K562 (cell line): ENCODE results near the gene TYR. TPM values are rescaled to one million over a fixed set of nuclear protein-coding genes. Genes with fewer than 3 reads are reported as not detected.
A peak's percentile ranks its signal among the peaks of the same experiment; 100 is the strongest.
"Not testable (repeated sequence)": the region's sequence is repeated elsewhere in the genome, so short reads cannot be mapped to it uniquely, and the experiment has no call there.

Experiments
- ATAC-seq: fragments of 200-7000 bp; cut with Tn5 transposase; 3 replicates; pipeline ENCODE4 v1.9.1; 2020; ENCODE audit warnings: moderate library complexity
- BruUV-seq: library from RNA; stranded (reverse); fragments of 400-500 nt; replicated peaks from 2 replicates; lab custom pipeline; 2021; lab: Mats Ljungman, UMichigan
- CTCF ChIA-PET: fragments of 300-600 bp; formaldehyde crosslinking; extraction: SDS; loops from one replicate; lab custom pipeline; 2021; ENCODE audit warnings: low intra/inter-chr PET ratio; lab: Yijun Ruan, JAX
- POLR2A ChIA-PET: fragments of 300-600, 350-650 bp; sonication (Branson Sonifier 250); formaldehyde crosslinking; extraction: SDS; loops from one replicate; lab custom pipeline; 2021; ENCODE audit warnings: antibody characterized with exemption, inconsistent platforms; lab: Yijun Ruan, JAX
- DNase-seq, 4 experiments: peaks; one replicate each; pipeline versions ENCODE4 v3.0.0 to v3.0.0-alpha.2; 2011 to 2018; ENCODE audit warnings: low spot score in 3 of 4, mixed read lengths in 3 of 4; ENCODE audit errors: extremely low read depth in 1 of 4
- FAIRE-seq: peaks from 2 replicates; lab custom pipeline; 2011; peaks lifted over from hg19 to GRCh38; lab: Jason Lieb, UNC
- H2AFZ ChIP-seq: 2 replicates; pipeline ENCODE4 v1.6.0; 2011; ENCODE audit warnings: low read depth, low read length, control low read depth, inconsistent platforms
- H3K27ac ChIP-seq: fragments of 200-600 bp; 3 replicates; pipeline ENCODE4 v1.8.0; 2011; ENCODE audit warnings: low read depth, mild to moderate bottlenecking, control low read depth, inconsistent platforms, low read length, moderate library complexity, mixed read lengths; ENCODE audit errors: extremely low read depth
- H3K27me3 ChIP-seq, 2 experiments: fragments of 300-600 bp in 1 of 2; 2 replicates in 1 of 2; 3 replicates in 1 of 2; pipeline versions ENCODE4 v1.6.0 to v1.8.0; 2011; ENCODE audit warnings: inconsistent platforms in 2 of 2, low read length in 2 of 2, mild to moderate bottlenecking in 1 of 2, mixed read lengths in 1 of 2, moderate library complexity in 1 of 2; ENCODE audit not compliant: control insufficient read depth in 2 of 2, insufficient read depth in 2 of 2
- H3K36me3 ChIP-seq: fragments of 300-600 bp; 3 replicates; pipeline ENCODE4 v1.8.0; 2011; ENCODE audit warnings: mild to moderate bottlenecking, low read length, inconsistent platforms; ENCODE audit not compliant: control insufficient read depth, insufficient read depth
- H3K4me1 ChIP-seq, 2 experiments: fragments of 200-600 bp in 1 of 2; replicated peaks in 1 of 2; 2 replicates in 1 of 2; 3 replicates in 1 of 2; pipeline versions ENCODE4 v1.5.1 to v1.8.0; 2011; ENCODE audit warnings: inconsistent platforms in 2 of 2, low read length in 2 of 2, mild to moderate bottlenecking in 1 of 2, mixed read lengths in 1 of 2, moderate library complexity in 1 of 2; ENCODE audit not compliant: control insufficient read depth in 2 of 2, insufficient read depth in 2 of 2
- H3K4me2 ChIP-seq: 2 replicates; pipeline ENCODE4 v1.6.1; 2011; ENCODE audit warnings: low read length, control low read depth, inconsistent platforms, mixed read lengths; ENCODE audit not compliant: insufficient read depth
- H3K4me3 ChIP-seq: fragments of 200-600 bp; sonication (generic), shearing (Covaris generic); 2 replicates; pipeline ENCODE4 v1.5.1; 2016; ENCODE audit warnings: control low read depth, inconsistent platforms
- H3K79me2 ChIP-seq: fragments of 200-600 bp; 3 replicates; pipeline ENCODE4 v1.8.0; 2011; ENCODE audit warnings: low read length, inconsistent platforms; ENCODE audit not compliant: control insufficient read depth, insufficient read depth
- H3K9ac ChIP-seq, 2 experiments: 2 replicates each; pipeline versions ENCODE4 v1.6.0 to v1.6.1; 2011; ENCODE audit warnings: low read depth in 2 of 2, low read length in 2 of 2, control low read depth in 1 of 2, inconsistent platforms in 1 of 2, mild to moderate bottlenecking in 1 of 2, mixed read lengths in 1 of 2; ENCODE audit not compliant: insufficient read depth in 1 of 2
- H3K9me1 ChIP-seq: one replicate; pipeline ENCODE4 v1.6.0; 2011; ENCODE audit warnings: inconsistent platforms, mild to moderate bottlenecking, low read length, moderate library complexity; ENCODE audit not compliant: control insufficient read depth, insufficient read depth
- H3K9me3 ChIP-seq: replicated peaks from 2 replicates; pipeline ENCODE4 v1.5.1; 2011; ENCODE audit warnings: low read depth, low read length, inconsistent platforms; ENCODE audit not compliant: control insufficient read depth, insufficient read depth
- H4K20me1 ChIP-seq: replicated peaks from 2 replicates; pipeline ENCODE4 v1.6.1; 2011; ENCODE audit warnings: low read length, inconsistent platforms, mixed read lengths; ENCODE audit not compliant: control insufficient read depth, insufficient read depth
- WGBS: fragments of 100-300 bp; shearing (Covaris generic); methylation state at CpG from one replicate; pipeline ENCODE4 v1.1.6; 2016; ENCODE audit warnings: low coverage, mixed read lengths; ENCODE audit not compliant: insufficient coverage; ENCODE audit errors: missing lambda C conversion rate; 5-methylcytosine and 5-hydroxymethylcytosine counted together
- in situ Hi-C: fragments of 300-500 bp; cut with MboI; formaldehyde crosslinking; loops from 4 replicates; pipeline ENCODE4 v1.15.0; 2018; ENCODE audit warnings: inconsistent platforms, mixed read lengths
- intact Hi-C: fragments of 100-400 bp; cut with micrococcal nuclease; formaldehyde crosslinking; loops from 2 replicates; pipeline ENCODE4 v1.14.2; 2022
- polyA plus RNA-seq, 8 experiments: library from polyadenylated mRNA; depleted of rRNA in 4 of 8; stranded (reverse) in 5 of 8; unstranded in 3 of 8; fragments of >200 nt; fragmentation: Nextera tagmentation in 2 of 8; fragmentation: Illumina TruSeq in 1 of 8; extraction: Ambion mirVana in 2 of 8; extraction: Trizol in 1 of 8; gene quantifications; 2 replicates each; pipeline versions ENCODE4 v1.2.1 to v1.2.3, GENCODE V29; 2011 to 2014; ENCODE audit warnings: inconsistent platforms in 1 of 8, missing spikeins in 1 of 8
- total RNA-seq, 7 experiments: library from RNA; depleted of rRNA in 6 of 7; stranded (reverse); fragments of >200 nt in 6 of 7; fragmentation: Illumina TruSeq in 2 of 7; extraction: Trizol in 2 of 7; gene quantifications; 2 replicates each; pipeline versions ENCODE4 v1.2.1 to v1.2.3, GENCODE V29; 2011 to 2021; ENCODE audit warnings: low replicate concordance in 1 of 7

Gene TYR
- total and polyA plus RNA-seq, 9 of the 15 experiments (the other 6 are each of a cell fraction or from before 2014, with no cell fraction given), result not detected

DNA sequence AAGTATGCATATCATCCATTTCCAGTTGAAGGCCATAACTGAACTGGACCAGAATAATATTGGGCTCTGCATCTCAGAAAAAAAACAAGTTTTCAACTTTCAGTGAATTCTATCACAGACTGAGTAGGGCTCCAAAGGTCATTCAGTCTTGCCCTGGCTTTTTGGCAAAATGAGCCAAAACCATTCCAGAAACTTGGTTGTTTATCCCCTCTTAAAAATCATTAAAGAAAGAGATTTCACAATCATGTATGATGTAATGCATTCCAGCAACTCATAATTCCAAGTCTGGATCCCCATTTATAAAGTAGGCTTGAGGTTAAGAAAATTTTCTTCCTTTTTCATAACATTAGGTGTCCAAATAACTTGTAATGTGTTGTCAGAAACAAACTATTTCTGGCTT, 162.8 kb downstream of the TYR start:
- CTCF ChIA-PET, result interaction anchor here (0.7 kb wide), 1 partner anchor 1867 kb away, joined by 3 read pairs; no protein-coding TSS in a partner anchor
- in situ Hi-C loops, H3K9me1 ChIP-seq, H3K4me1 ChIP-seq, H3K9ac ChIP-seq, H4K20me1 ChIP-seq, H3K27ac ChIP-seq, DNase-seq, ATAC-seq, H3K36me3 ChIP-seq, H3K79me2 ChIP-seq, H2AFZ ChIP-seq, H3K4me3 ChIP-seq, H3K9me3 ChIP-seq, POLR2A ChIA-PET, BruUV-seq, H3K4me2 ChIP-seq, intact Hi-C loops, H3K27me3 ChIP-seq: not testable (repeated sequence)
- peak; percentile 29 for FAIRE-seq

DNA sequence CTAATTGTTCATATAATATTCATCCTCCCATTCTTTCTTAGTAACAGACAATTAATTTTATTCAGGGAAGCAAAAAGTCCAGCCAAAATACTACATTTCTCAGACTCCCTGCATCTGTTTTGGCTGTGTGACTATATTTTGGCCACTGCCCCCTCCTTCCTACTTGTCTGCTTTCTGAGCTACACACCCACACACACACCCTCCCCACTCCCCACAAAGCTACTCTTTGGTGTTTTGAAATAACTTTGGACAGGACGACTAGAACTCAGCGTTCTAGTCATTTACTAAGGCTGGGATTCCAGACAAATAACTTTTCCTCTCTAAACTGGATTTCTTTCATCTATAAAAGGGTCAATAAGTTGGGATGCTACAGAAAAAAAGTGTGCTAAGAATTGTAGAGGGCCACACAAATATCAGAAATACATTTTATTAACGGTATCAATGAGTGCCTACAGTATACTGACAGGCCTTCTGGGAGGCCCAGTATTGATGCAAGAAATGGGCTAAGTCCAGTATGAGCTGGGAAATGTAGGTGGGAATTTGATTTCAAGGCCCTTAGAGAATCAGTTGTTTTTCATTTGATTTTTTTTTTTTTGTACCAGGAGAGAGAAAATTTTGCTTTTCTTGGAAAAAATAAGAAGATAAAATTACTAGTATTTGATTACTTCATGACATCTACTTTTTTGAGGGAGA, 165.4 kb downstream of the TYR start:
- DNase-seq, FAIRE-seq, H3K9me3 ChIP-seq, H2AFZ ChIP-seq, H4K20me1 ChIP-seq, BruUV-seq, H3K27ac ChIP-seq, H3K36me3 ChIP-seq, H3K4me2 ChIP-seq, H3K9ac ChIP-seq, intact Hi-C loops, CTCF ChIA-PET, ATAC-seq, H3K27me3 ChIP-seq, H3K4me1 ChIP-seq, H3K9me1 ChIP-seq, H3K79me2 ChIP-seq, H3K4me3 ChIP-seq, in situ Hi-C loops: not testable (repeated sequence)
- POLR2A ChIA-PET, result interaction anchor here (0.6 kb wide), 1 partner anchor 91 kb away, joined by 3 read pairs; no protein-coding TSS in a partner anchor
- 0% methylated on average over 3 of the region's 3 CpGs for WGBS

Other genes with a start within 250 kb of the TYR start
- not detected in 2 replicates for gene GRM5, start 111.9 kb upstream of the TYR start, total RNA-seq (2014; rRNA removed)
- gene GRM5, start 111.9 kb upstream of the TYR start, total RNA-seq (2014; rRNA removed; fragmentation: Illumina TruSeq; extraction: Trizol), result not detected in 2 replicates
- not detected in 2 replicates for gene GRM5, start 111.9 kb upstream of the TYR start, total RNA-seq (2015; rRNA removed; fragmentation: Illumina TruSeq; extraction: Trizol)
- gene GRM5, start 111.9 kb upstream of the TYR start, total RNA-seq (2021), result not detected in 2 replicates
- not detected in 2 replicates for gene GRM5, start 111.9 kb upstream of the TYR start, polyA plus RNA-seq (2011; rRNA removed)
- gene GRM5, start 111.9 kb upstream of the TYR start, polyA plus RNA-seq (2014; fragmentation: Illumina TruSeq; extraction: Trizol), result not detected in 2 replicates
- gene GRM5, start 111.9 kb upstream of the TYR start, polyA plus RNA-seq (2014; fragmentation: Nextera tagmentation; extraction: Ambion mirVana), result not detected
- gene GRM5, start 111.9 kb upstream of the TYR start, polyA plus RNA-seq (2014; rRNA removed), result not detected in 2 replicates